ENCODE data around the gene VAPB. TPM values are rescaled to one million over a fixed set of nuclear protein-coding genes. Genes with fewer than 3 reads are reported as not detected.

The VAPB gene
- total RNA-seq, 4 donors from 2014 or later = 37.8 to 53.3 (median 39.2) TPM

Other genes starting within 250 kb of the VAPB start
- gene ANKRD60, start 160.6 kb upstream of the VAPB start, total RNA-seq = not detected
- 10 to 100 TPM; 26.6 to 33.6 (median 29.2) TPM for gene RAB22A, start 79.5 kb upstream of the VAPB start, total RNA-seq
- under 1 TPM in 1 of 4 donors, not detected in 3; 0.11 TPM for gene APCDD1L, start 126.2 kb downstream of the VAPB start, total RNA-seq